ENCODE measurements around the gene DISP3.

GRCh38 chr1:11500881-11501280 is 21.9 kb downstream of the DISP3 start:
- TF ChIP-seq CTCF (IDR thresholded peaks at IDR 0.05 in 2 of 3, conservative IDR thresholded peaks at IDR 0.05 in 1 of 3; ENCODE audit: insufficient read depth in 2 of 3, low read depth in 1 of 3, low read length in 3 of 3) (no peak), SMAD4 (CRISPR knock-in tag; conservative IDR thresholded peaks at IDR 0.05) (no peak), POLR2A (conservative IDR thresholded peaks at IDR 0.05) (no peak), ATF2 (CRISPR knock-in tag; IDR thresholded peaks at IDR 0.05) (no peak), ZSCAN29 (IDR thresholded peaks at IDR 0.05) (no peak), RB1 (IDR thresholded peaks at IDR 0.05; ENCODE audit: low read depth) (no peak)
- TF ChIP-seq, protein P1, sequence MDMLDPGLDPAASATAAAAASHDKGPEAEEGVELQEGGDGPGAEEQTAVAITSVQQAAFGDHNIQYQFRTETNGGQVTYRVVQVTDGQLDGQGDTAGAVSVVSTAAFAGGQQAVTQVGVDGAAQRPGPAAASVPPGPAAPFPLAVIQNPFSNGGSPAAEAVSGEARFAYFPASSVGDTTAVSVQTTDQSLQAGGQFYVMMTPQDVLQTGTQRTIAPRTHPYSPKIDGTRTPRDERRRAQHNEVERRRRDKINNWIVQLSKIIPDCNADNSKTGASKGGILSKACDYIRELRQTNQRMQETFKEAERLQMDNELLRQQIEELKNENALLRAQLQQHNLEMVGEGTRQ (CRISPR knock-in tag; IDR thresholded peaks at IDR 0.05): no peak
- TF ChIP-seq, protein P2, sequence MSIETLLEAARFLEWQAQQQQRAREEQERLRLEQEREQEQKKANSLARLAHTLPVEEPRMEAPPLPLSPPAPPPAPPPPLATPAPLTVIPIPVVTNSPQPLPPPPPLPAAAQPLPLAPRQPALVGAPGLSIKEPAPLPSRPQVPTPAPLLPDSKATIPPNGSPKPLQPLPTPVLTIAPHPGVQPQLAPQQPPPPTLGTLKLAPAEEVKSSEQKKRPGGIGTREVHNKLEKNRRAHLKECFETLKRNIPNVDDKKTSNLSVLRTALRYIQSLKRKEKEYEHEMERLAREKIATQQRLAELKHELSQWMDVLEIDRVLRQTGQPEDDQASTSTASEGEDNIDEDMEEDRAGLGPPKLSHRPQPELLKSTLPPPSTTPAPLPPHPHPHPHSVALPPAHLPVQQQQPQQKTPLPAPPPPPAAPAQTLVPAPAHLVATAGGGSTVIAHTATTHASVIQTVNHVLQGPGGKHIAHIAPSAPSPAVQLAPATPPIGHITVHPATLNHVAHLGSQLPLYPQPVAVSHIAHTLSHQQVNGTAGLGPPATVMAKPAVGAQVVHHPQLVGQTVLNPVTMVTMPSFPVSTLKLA (conservative IDR thresholded peaks at IDR 0.05): no peak
